GM19099 (cell line): ENCODE results near the gene ACOD1.

Source experiments
- POLR2A ChIP-seq: IDR thresholded peaks from 3 replicates; pipeline ENCODE4 v1.6.1; 2011; ENCODE audit warnings: low read depth; ENCODE audit not compliant: insufficient read length; ENCODE audit errors: extremely low read depth

The ACOD1 gene

DNA sequence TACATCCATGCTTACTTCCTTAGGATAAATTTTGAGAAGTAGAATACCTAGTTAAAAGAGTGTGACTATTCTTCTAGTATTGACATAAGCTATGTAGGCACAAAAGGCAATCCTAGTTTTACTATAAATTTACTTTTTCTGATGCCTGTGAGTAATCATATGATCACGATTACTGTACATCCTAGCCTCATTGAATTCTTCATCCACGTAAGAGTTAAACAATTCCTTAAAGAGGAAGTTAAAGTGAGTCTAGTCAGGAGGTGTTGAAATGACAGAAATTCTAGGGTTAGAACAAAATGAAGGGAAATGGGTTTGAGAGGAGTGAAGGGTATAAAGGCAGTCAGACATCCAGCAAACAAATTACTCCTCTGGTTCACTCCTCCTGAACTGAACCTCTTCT is at the start of gene ACOD1:
Gene ACOD1, plus strand, starts transcription at position 363 of the 400 bp plus-strand sequence. CDS start 48 bp downstream, outside the sequence.
- no peak for TF ChIP-seq POLR2A

- TF ChIP-seq POLR2A = no peak
These were observed 44.7 kb upstream of the ACOD1 start for GRCh38 chr13:76903544-76904162.

DNA sequence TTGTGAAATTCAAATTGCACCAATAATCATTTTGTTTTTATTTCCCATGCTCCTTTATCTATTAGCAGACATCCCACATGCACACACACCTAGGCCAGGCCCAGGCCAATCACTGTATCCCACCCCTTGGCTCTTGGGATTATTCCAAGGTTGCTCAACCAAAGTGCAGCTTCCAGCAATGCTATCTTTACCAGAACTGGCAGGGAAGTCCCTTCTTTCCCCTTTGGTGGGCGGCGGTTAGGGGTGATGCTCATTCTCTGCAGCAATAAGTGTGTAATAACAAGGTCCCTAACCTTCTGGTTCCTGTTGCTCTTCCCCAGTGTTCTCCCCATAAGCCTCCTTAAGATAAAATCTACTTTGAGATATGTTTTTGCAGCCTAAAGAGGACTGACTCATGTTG is 43.8 kb upstream of the ACOD1 start:
- no peak for TF ChIP-seq POLR2A

DNA sequence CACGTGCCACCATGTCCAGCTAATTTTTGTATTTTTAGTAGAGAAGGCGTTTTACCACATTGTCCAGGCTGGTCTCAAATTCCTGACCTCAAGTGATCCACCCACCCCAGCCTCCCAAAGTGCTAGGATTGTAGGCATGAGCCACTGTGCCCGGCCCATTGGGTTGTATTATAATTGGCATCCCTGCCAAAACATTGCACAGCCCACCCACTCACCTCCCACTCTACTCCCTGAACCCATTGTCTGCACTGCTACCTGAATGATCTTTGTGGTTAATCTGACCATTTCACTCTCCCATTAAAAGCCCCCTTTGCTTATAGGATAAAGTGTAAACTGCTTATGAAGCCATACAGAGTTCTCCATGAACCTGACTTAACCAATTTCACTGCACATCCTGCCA is 35.8 kb upstream of the ACOD1 start:
- no peak for TF ChIP-seq POLR2A

GRCh38 chr13:76913898-76914297 is 34.4 kb upstream of the ACOD1 start:
- TF ChIP-seq POLR2A = no peak

DNA sequence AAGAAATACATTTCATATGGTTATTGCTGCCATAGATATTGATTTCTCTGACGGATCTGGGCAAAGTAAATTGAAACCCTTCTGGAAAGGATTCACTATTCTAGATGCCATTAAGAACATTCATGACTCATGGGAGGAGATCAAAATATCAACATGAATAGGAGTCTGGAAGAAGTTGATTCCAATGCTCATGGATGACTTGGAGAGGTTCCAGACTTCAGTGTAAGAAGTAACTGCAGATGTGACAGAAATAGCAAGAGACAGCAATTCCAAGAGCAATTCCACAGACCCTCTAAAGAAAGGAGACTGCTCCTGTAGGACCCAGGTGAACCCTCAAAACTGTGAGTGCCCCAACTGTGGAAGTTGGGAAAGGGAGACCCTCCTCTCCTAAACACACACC is 31.2 kb upstream of the ACOD1 start:
- TF ChIP-seq POLR2A = no peak

- TF ChIP-seq POLR2A = no peak
These were observed 26.8 kb upstream of the ACOD1 start for GRCh38 chr13:76921516-76921915.

GRCh38 chr13:76925115-76925514 is 23.2 kb upstream of the ACOD1 start:
- no peak for TF ChIP-seq POLR2A

DNA sequence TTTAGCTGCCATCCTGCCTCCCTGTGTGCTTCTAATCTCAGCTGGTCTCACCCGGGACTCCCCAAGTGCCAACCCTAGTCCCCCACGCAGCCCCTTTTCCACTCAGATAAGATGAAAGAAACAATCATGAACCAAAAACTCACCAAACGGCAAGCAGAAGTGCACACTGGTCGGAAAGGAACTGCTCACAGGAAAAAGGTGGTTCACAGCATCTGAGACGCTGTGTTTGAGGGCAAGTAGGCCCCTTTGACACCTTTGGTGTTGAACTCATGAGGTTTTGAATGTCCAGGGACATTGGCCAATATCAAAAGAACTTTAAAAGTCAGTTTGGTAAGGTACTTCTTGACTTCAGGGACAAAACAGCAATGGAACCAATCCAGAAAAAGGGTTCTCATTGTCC is 20.4 kb upstream of the ACOD1 start:
- no peak for TF ChIP-seq POLR2A

- TF ChIP-seq POLR2A = no peak
These were observed 19.9 kb upstream of the ACOD1 start for GRCh38 chr13:76928456-76928855.

DNA sequence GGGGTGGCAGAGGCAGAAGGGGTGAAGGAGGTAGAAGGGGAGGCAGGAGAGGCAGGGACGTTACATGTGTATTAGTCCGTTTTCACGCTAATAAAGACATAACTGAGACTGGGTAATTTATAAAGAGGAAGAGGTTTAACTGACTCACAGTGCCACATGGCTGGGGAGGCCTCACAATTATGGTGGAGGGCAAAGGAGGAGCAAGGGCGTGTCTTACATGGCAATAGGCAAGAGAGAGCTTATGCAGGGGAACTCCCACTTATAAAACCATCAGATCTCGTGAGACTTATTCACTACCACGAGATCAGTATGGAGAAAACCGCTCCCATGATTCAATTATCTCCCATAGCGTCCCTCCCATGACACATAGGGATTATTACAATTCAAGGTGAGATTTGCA is 19.0 kb upstream of the ACOD1 start:
- no peak for TF ChIP-seq POLR2A

DNA sequence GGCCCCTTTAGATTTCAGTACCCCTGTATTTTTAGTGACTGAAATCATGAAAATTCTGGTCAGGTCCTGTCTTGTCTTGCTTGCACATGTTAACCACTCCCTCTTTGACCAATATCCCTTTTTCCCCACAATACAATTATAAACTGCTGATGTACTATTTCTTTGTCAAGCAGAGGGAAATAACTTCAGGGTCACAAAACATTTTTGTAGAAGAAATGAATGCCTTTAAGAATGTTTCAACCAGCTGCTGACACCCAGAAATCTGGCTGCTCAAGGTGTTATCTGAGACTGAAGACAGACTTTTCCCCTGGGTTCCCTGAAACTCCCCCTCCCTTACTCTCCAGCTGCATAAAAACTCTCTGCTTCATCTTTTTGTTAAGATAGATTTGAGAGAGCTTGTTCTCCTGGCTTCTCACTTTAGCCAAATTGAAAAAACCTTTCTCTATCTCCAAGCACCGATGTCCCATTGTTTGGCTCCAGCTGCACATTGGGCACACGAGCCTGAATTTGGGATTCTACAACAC is 18.4 kb upstream of the ACOD1 start:
- no peak for TF ChIP-seq POLR2A

DNA sequence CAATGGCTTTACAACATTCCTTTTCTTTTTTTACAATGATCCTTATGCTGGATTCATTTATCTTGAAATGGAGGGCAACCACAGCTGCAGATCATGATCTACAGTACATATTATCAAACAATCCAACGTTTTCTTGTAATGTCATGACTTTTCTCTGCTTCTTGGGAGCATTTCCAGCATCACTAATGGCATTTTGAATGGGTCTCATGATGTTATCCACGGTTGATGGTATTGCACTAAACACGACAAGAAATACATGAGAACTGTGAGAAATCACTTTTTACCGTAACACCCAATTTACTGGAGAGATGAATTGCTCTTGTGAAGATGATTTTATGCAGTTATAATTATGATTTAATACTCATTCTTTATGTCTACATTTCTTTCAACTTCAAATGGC is 16.2 kb upstream of the ACOD1 start:
- no peak for TF ChIP-seq POLR2A

- no peak for TF ChIP-seq POLR2A
These were observed 13.6 kb upstream of the ACOD1 start for GRCh38 chr13:76934671-76935070.

- TF ChIP-seq POLR2A = no peak
These were observed 11.5 kb upstream of the ACOD1 start for GRCh38 chr13:76936763-76937162.

DNA sequence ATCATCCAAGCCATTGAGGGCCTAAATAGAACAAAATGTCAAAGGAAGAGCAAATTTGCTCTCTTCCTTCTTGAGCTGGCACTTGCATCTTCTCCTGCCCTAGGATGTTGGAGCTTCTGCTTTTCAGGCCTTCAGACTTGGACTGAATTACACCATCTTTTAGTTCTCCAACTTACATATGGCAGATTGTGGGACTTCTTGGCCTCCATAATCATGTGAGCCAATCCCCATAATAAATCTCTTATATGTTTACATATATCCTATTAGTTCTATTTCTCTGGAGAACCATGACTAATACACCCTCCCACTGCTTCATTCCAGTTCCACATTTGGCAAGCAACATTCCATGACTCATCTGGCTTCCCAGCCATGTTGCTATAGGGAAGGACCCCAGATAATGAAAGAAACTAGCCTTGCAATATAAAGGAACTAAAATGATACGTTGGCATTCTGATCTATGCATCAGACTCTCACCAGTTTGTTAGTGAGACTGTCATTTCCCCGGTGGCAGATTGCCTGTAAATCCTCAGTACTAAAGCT is 11.0 kb upstream of the ACOD1 start:
- TF ChIP-seq POLR2A = no peak

GRCh38 chr13:76939215-76939614 is 9.1 kb upstream of the ACOD1 start:
- no peak for TF ChIP-seq POLR2A
